GM21576 (cell line): ENCODE measurements around the gene FGF3.

ENCODE experiments used
- ATAC-seq: cut with Tn5 transposase; IDR thresholded peaks from one replicate; pipeline ENCODE4 v1.9.1; 2021; ENCODE audit warnings: mild to moderate bottlenecking, moderate library complexity; ENCODE audit not compliant: unreplicated experiment

FGF3 gene

DNA sequence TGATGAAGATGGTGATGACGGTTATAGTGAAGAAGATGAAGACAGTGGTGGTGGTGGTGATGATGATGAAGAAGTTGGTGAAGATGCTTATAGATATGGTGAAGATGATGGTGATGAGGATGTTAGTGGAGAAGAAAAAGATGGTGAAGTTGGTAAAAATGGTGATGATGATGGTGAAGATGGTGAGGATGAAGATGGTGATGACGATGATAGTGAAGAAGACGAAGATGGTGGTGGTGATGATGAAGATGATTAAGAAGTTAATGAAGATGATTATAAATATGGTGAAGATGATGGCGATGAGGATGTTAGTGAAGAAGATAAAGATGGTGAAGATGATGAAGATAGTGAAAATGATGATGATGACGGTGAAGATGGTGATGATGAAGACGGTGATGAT, 25.2 kb upstream of the FGF3 start:
- no peak for ATAC-seq

DNA sequence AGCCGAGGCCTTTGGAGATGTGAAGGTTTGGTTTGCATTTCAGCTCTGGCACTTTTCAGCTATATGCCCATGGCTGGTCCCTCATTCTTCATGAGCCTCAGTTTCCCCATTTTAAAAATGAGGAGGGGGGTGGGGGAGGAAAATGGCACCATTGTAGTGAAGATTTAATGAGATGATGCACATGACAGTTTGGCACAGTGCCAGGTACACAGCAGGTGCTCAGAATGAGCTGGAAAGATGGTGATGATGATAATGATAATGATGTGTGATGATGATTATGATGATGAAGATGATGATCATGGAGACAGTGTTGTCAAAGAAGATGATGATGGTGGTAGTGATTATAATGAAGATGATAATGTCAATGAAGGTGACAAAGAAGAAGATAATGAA, 24.3 kb upstream of the FGF3 start:
- no peak for ATAC-seq

DNA sequence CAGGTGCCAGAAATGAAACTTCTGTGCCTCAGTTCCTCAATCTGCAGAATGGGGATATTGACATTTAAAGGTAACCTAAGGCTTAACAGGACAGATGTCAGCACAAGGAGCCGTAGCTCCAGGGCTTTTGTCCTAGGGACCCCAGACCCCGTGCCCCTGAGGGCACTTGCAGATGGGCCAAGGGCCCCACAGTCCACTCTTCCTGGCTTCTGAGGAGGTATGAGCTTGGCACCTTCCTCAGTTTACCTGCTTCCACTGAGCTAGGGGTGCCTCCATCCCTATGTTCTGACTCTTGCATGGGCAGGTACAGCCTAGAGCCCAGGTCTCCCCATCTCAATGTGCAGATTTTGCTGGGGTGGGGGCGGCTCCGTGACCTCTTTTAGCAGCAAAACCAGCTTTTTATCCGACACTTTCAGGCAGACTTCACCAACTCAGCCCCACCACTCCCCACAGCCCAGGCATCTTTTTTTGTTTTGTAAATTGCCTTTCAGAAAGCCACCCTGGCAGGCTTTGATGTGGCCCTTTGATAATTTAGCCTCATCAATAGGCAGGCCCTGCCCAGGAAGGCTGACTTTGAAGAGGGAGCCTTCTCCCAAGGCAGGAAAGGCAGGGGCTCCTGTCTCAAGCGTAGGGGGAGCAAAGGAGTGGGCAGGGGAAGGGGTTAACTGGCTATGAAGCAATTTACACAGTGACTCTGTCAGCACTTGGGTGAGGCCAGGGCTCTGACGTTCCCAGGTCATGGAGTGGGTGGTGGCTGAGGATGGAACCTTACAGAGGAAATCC, 23.7 kb upstream of the FGF3 start:
- ATAC-seq: no peak

DNA sequence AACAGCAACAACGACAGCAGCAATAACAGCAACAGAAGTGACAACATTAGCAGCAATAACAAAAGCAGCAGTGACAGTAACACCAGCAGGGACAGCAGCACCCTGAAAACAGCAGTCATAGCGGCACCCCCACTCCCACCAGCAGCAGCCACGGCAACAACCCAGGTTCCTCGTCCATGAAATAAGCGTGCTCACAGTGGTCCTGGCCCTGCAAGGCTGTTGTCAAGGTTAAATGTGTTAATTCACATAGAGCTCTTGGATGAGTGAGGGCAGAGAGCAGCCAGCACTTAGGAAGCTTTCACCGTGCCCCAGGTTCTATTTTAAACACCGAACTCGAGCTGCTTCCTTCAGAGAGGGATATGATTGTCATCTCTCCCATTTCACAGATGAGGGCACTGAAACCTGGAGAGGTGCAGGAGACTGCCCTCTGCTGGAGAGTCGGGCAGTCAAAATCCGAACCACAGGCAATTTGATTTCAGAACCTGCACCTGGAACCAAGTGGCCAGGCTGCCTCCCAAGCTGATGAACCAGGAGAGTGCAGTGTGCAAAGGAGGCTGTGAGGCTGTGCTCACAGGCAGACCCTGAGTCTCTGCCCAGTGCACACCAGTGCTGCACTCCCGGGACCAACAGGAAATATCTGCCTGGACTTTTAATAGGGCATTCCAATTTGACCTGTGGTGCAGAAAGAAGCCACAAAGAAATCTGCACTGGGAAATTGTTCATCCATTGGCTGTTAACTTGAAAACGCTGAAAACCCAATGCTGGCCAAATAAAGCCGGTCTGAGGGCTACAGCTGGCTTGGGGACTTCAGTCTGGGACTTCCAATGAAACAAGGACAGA, 22.9 kb upstream of the FGF3 start:
- ATAC-seq: no peak

DNA sequence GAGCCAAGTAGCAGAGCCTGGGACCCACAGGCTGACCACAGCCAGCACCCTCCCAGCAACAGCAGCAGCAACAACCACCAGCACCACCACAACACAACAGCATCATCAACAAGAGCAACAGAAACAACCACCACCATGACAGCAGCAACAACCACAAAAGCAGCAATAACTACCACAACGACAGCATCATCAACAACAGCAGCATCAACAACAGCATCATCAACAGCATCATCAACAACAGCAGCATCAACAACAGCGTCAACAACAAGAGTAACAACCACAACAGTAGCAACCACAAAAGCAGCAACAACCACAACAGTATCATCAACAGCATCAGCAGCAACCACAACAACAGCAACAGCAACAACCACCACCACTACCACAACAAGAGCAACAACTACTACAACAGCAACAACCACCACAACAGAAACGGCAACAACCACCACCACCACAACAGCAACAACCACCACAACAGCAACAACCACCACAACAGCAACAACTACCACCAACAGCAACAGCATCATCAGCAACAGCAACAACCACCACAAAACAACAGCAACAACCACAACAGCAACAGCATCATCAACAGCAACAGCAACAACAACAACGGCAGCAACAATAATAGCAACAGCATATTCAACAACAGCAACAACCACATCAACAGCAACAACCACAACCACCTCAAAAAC, 22.1 kb upstream of the FGF3 start:
- no peak for ATAC-seq

DNA sequence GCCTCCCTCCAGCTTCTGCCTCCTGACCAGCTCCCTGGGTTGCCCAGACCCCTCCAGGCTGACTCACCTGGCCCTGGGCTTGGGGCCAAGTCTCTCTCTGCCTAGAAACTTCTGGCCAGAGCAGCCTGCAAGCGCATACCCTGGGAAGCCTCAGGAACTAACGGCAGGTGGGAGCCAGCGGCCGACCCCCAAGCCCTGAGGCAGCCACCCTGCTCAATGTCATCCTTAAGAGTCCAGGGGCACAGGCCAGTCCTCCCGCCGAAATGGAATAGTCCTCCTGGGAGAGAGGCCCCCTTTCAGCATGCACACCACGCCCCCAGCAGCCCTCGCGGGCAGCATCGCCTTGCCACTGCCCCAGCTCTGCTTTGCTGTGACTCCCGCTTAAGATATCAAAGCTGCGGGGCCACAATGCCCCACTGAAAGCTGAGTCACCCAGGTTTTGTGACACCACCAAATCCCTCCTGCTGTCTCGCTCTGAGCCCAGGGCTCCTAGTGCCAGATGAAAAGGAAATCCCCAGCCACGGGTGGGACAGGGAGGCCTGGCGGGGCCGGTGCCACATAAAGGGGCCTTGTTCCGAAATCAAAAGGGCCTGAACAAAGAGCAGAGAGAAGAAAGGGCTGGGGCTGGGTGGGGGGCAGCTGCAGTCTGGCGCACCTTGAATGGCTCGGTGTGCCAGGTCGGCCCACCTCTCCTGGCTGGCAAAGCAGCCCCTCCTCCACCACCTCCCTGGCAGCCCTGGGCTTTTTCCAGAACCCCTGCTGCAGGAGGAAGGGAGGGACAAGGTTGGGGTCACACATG, 21.4 kb upstream of the FGF3 start:
- no peak for ATAC-seq

DNA sequence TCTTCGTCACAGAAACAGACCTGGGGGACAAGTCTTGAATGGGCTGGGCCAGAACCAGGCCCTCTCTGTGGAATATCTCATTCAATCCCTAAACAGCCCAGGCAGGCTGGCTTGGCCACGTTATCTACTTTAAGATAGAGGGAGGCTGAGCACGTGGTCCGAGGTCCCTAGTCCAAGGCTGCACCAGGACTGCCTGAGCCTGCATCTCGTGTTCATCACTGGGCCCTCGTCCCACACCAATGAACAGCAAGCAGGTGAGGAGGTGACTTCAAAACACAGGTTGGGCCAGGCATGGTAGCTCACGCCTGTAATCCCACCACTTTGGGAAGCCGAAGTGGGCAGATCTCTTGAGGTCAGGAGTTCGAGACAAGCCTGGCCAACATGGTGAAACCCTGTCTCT, 20.3 kb upstream of the FGF3 start:
- no peak for ATAC-seq

DNA sequence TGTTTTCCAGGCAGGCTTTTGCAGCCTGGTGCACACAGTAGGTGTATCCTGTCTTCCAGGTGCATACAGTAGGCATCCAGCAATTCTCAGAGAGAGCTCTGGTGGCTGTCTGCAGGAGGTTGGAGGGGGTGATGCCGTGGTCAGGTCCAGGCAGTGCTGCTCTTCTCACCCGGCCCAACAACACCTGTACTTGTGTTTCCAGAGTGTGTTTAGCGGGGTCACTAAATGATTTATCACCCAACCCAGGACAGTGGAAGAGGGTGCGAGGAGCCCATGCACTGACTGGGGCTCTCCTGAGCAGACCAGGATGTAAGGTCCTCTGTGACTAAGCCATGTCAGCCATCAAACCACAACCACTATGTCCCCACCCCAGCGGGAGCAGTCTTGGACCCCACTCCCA, 18.6 kb upstream of the FGF3 start:
- ATAC-seq: no peak

DNA sequence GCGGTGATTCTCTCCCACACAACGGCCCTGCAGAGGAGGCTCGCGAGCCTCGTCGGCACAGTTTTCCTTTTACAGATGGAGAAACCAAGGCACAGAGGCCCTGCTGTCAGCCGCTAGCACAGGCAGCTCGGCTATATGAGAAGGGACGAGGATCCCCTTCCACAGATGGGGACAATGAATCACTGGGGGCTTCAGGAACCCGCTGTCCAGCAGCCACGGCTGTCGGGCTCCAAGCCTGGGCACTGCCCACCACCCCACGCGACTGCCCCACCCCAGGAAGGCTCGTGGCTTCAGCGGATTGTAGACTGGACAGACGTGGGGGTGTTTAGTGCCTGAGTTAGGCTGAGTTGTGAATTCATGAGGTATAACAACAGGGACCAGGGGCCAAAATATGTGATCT, 17.2 kb upstream of the FGF3 start:
- no peak for ATAC-seq

DNA sequence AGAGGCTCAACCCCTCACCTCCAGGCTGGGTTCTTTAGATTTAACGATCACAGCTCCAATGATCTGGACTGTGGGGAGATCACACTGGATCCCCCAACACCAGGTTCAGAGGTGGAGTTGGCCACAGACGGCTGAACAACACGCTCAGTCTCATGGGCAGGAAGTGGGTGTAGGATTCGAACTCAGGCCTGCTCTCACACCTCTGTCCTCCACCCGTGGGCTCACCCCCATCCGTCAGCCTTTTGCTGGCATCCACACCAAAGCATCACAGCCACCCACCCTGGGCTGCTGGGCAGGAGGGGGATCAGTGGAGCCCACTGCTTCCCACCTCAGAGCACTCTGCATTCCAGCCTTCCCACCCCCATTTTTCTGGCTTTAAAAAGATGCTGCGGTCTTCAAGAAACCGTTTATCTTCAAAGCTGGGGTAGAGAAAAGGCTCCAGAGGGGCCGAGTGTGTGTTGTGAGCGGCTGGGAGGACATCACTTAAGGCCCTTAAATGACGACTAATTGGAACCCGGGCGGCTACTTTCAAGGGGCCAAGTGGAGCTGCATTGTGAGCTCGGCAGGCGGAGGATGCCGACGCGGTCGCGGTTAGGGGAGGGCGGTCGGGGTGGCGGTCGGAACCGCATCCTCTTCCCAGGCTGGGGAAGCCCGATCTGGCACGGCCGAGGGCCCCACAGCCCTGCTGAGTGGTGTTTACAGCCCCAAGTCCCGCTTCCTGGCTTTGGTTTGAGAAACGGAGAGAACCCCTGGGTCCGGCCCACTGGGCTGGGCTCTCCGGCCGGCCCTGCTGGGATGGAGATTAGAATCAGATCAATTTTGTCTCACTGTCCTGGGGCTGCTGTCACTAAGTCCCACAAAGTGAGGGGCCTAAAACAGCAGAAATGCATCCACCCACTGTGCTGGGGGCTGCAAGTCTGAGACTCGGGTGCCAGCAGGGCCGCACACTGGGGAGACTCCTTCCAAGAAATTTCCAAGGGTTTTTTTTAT, 15.9 kb upstream of the FGF3 start:
- ATAC-seq: no peak

DNA sequence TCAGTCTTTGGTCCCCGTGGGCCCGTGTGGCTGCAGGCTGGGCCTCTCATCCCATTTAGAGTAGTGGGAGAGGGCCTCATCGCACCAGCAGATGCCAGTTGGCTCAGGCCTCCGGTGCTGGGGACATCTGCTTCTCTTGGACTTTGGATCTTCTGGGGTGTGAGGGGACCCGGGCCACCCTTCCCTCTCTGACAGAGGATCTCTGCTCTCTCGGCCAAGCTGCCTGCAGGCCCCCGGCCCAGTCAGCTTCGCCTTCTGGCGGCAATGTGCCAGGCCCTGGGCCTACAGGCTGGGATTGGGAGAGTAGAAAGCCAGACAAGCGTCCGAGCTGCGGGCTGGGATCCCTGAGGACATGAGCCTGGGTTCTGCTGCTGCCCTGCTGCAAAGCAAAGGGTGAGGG, 15.0 kb upstream of the FGF3 start:
- ATAC-seq: no peak

DNA sequence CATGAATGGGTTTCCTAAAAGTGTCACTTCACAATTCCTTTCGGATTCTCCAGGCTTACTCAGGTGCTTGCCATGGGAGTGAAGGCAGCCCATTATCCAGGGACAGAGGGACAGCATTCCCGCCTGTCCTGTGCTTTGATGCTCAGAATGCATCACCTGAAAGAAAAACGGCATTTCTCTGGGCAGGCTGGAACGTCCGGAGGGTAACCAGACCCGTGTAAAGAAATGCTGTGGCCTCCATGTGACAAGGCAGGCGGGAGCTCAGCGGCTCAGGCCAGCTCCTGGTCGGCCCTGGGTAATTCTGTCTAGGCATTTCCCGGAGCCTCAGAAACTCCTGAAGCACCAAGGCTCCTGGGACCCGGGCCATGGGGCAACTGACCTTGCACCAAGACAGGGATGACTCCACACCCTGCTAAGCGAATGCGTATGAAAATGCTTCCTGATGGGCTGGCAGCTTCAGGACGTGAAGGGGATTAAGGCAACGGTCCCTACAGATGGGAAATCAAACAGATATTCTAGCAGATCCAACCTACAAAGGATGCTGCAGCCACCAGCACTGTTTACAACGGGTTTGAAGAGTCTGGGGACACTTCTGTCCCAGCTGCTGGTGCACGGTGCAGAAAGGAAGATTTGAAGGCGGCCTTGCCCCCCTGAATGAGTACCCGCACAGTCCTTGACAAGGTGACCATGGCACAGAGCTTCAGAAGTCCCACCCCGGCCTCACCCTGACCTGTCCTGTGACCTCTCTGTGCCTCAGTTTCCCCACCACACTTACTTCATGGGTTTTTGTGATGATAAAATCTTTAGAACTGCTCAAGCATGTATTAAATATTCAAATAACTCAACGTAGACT, 13.6 kb upstream of the FGF3 start:
- ATAC-seq: no peak

DNA sequence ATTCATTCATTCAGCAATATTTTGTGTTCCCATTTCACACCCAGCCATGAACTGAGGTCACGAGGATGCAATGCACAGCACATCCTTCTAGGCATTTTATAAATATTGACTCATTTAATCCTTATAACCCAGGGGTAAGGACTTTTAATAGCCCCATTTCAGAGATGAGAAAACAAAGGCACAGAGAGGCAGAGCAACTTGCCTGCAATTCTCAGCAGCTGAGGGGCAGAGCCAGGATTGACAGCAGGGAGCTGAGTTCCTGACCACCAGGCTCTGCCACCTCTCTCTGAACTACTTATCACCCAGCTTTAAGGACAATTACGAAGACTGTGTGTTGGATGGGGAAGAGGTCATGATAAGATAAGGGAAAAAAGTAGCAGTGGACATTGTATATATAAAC, 12.8 kb upstream of the FGF3 start:
- no peak for ATAC-seq

DNA sequence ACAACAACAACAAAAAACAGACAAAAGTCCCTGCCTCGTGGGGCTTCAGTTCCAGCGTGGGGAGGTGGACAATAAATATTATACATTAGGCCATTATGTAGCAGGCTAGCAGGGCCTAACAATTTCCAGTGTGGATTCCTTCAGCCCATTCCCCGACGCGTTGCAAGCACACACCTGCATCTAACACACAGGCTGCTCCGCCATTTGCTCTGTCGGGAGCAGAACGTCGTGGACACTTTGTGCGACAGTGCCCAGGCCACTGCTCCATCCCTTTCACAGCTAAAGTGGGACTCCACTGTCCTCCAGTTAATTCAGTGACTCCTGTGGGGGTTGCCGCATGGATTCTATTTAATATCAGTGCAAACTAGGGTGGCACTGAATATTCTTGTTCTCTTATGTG, 10.9 kb upstream of the FGF3 start:
- ATAC-seq: no peak

DNA sequence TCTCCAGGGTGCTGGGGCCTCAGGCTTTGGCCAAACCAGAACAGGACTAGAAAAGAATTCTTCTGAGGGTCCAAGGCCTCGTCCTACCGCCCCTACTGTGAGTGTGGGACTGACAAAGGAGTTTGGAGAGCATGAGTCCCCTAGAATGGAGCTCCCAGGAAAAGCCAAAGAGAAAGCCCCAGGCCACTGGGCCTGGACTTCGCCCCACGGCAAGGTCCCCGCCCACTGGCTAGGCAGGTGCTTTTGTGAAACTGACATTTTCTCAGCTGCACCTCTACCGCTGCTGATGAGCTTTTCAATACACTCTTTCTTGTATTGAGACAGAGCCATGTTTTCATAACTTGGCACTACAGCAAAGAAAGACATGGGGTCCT, 9.7 kb upstream of the FGF3 start:
- no peak for ATAC-seq

DNA sequence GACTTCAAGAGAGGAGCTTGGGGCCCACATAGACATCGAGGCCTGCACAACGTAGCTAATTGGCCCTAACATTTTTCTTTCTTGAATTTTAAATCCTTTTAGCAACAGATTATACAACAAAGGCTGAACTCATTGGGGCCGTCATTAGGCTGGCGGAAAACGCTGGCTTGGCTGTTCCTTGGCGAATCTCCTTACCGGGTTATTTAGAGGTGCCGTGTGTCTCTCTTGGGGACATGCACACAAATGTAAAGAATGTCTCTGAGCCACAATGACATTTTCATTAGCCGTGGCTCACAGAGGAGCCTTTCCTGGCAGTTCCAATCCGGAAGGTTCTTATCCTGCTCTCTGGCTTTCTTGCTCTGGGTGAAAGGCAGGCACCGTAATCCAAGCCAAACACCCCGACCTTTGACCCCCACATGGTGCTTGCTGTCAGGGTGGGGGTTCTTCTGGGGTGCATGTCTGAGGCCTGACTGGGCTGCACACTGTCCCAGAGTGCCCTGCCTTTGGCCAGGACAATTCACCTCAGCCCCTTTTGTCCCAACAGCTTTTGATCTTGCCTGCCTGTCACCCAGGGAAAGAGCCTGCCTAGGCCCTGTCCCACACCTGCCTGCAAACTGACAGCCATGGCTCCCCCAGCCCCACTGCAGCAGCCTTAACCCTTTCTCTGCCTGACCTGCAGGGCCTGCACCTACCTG, 9.2 kb upstream of the FGF3 start:
- no peak for ATAC-seq

DNA sequence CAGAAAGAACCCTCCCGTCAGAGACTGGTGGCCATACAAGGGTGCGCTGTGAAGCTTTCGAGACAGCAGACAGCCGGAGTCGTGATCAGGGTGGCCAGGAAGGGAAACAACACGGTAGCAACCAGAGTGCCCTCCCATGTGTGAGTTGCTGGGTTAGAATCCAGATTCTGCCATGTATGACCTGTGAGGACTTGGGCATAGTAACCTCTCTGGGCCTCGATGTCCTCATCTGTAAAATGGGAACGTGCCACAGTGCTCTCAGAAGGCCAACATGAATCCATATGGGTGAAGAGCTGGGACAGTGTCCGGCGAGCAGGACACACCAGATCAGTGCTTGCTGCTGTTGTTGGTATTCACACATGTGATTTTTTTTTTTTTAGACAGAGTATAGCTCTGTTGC, 7.6 kb upstream of the FGF3 start:
- ATAC-seq: no peak

DNA sequence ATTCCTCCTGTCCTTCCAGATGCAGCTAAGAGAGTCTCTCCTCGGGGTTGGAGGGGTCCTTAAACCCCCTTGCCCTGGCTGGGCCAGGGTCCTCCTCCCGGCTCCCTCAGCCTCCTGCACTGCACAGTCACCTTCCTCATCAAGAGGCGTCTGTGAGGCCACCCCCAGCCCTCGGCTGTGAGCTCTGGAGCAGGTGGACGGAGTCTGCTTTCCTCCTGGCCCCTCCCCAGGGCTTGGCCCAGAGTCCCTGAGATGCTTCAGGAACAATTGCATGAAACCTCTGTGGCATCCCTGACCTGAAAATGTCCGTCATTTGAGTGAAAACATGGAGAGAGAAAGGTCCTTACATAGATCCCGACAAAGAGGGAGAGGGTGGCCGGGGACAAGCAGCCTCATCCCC, 6.7 kb upstream of the FGF3 start:
- no peak for ATAC-seq
